ENCODE results near the gene RFWD3.

DNA sequence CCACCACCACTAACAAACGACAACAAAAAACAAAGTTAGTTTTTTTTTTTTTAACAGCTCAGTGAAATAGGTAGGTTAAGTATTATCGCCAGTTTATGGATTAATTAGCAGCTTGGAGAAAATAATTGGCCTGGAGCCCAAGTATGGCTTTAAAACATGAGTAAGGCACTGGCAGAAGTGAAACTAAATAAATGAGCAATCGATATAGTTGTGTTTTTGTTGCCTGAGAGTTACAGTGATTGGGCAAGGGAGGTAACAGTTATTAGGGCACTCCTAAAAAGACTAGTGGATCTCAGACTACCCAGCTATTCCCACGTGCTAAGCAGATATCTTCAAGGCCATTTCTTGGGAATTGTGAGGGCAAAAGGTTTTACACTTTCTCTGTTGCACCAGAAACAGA, 31.5 kb upstream of the RFWD3 start:
- TF ChIP-seq, protein P1, sequence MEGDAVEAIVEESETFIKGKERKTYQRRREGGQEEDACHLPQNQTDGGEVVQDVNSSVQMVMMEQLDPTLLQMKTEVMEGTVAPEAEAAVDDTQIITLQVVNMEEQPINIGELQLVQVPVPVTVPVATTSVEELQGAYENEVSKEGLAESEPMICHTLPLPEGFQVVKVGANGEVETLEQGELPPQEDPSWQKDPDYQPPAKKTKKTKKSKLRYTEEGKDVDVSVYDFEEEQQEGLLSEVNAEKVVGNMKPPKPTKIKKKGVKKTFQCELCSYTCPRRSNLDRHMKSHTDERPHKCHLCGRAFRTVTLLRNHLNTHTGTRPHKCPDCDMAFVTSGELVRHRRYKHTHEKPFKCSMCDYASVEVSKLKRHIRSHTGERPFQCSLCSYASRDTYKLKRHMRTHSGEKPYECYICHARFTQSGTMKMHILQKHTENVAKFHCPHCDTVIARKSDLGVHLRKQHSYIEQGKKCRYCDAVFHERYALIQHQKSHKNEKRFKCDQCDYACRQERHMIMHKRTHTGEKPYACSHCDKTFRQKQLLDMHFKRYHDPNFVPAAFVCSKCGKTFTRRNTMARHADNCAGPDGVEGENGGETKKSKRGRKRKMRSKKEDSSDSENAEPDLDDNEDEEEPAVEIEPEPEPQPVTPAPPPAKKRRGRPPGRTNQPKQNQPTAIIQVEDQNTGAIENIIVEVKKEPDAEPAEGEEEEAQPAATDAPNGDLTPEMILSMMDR (IDR thresholded peaks at IDR 0.05), result no peak
- TF ChIP-seq POLR2A (IDR thresholded peaks at IDR 0.05), result no peak

Data from right lobe of liver (tissue), 4 donors.